HepG2 (cell line): ENCODE data around the gene TYW1.

Experiments used
- CTCF ChIP-seq: sonication (generic); formaldehyde crosslinking; IDR thresholded peaks from 2 replicates; pipeline ENCODE4 v1.5.0; 2020; ENCODE audit warnings: mild to moderate bottlenecking, missing genetic modification reagents, moderate library complexity
- HMG20B ChIP-seq: conservative IDR thresholded peaks from 2 replicates; pipeline ENCODE4 v1.6.1; 2016; ENCODE audit warnings: missing genetic modification reagents, missing compliant biosample characterization
- REST ChIP-seq, 2 experiments: IDR thresholded peaks; 2 replicates each; pipeline ENCODE4 v1.6.1; 2011 to 2012; ENCODE audit warnings: low read length in 2 of 2, borderline replicate concordance in 1 of 2, low read depth in 1 of 2, mild to moderate bottlenecking in 1 of 2, moderate library complexity in 1 of 2
- TMF1 ChIP-seq: sonication (generic); formaldehyde crosslinking; IDR thresholded peaks from 2 replicates; pipeline ENCODE4 v1.8.1; 2022; ENCODE audit warnings: low read depth, missing genetic modification reagents
- ZNF775 ChIP-seq: sonication (generic); formaldehyde crosslinking; IDR thresholded peaks from 2 replicates; pipeline ENCODE4 v1.4.0; 2020; ENCODE audit warnings: missing genetic modification reagents, mild to moderate bottlenecking, moderate library complexity, borderline replicate concordance

- TF ChIP-seq TMF1, result no peak
- no peak for TF ChIP-seq ZNF775 (CRISPR knock-in tag)
- no peak for TF ChIP-seq CTCF (CRISPR knock-in tag)
- no peak for TF ChIP-seq HMG20B (CRISPR knock-in tag)
- TF ChIP-seq REST (IDR thresholded peaks at IDR 0.05; ENCODE audit: borderline replicate concordance in 1 of 2, low read depth in 1 of 2, low read length in 2 of 2), result no peak
These were observed 60.0 kb downstream of the TYW1 start for GRCh38 chr7:67056683-67057082.
